Measurements from ENCODE around the gene ANKRD30B.
"Not testable (repeated sequence)": the region's sequence is repeated elsewhere in the genome, so short reads cannot be mapped to it uniquely, and the experiment has no call there.

ANKRD30B gene

GRCh38 chr18:14747513-14748474 lies at the start of gene ANKRD30B:
TSS of gene ANKRD30B (plus strand) at chr18:14748172. CDS start at chr18:14748420, 248 bp downstream.
- no peak for DNase-seq

- not testable (repeated sequence) for DNase-seq
Observed at GRCh38 chr18:14701286-14702040, 46.5 kb upstream of the ANKRD30B start.

GRCh38 chr18:14709761-14710160 lies 38.2 kb upstream of the ANKRD30B start:
- not testable (repeated sequence) for DNase-seq

GRCh38 chr18:14721569-14721968 lies 26.4 kb upstream of the ANKRD30B start:
- not testable (repeated sequence) for DNase-seq

GRCh38 chr18:14739056-14739455 lies 8.9 kb upstream of the ANKRD30B start:
- not testable (repeated sequence) for DNase-seq

GRCh38 chr18:14746897-14747296 lies 1.1 kb upstream of the ANKRD30B start:
- no peak for DNase-seq

GRCh38 chr18:14748496-14748895 lies 524 bp downstream of the ANKRD30B start:
- no peak for DNase-seq

GRCh38 chr18:14763566-14763965 lies 15.6 kb downstream of the ANKRD30B start:
- not testable (repeated sequence) for DNase-seq

- no peak for DNase-seq
Observed at GRCh38 chr18:14767474-14767873, 19.5 kb downstream of the ANKRD30B start.

GRCh38 chr18:14768241-14768640 lies 20.3 kb downstream of the ANKRD30B start:
- DNase-seq: no peak

- no peak for DNase-seq
Observed at GRCh38 chr18:14769381-14769780, 21.4 kb downstream of the ANKRD30B start.

- DNase-seq: no peak
Observed at GRCh38 chr18:14776801-14777200, 28.8 kb downstream of the ANKRD30B start.

- no peak for DNase-seq
Observed at GRCh38 chr18:14781671-14782070, 33.7 kb downstream of the ANKRD30B start.

- no peak for DNase-seq
Observed at GRCh38 chr18:14784133-14784532, 36.2 kb downstream of the ANKRD30B start.

- not testable (repeated sequence) for DNase-seq
Observed at GRCh38 chr18:14796876-14797275, 48.9 kb downstream of the ANKRD30B start.

- not testable (repeated sequence) for DNase-seq
Observed at GRCh38 chr18:14797969-14798764, 50.2 kb downstream of the ANKRD30B start.

GRCh38 chr18:14811081-14811480 lies 63.1 kb downstream of the ANKRD30B start:
- DNase-seq: not testable (repeated sequence)

- not testable (repeated sequence) for DNase-seq
Observed at GRCh38 chr18:14826972-14827632, 79.1 kb downstream of the ANKRD30B start.

GRCh38 chr18:14841607-14842006 lies 93.6 kb downstream of the ANKRD30B start:
- DNase-seq: not testable (repeated sequence)

GRCh38 chr18:14851533-14851932 lies 103.6 kb downstream of the ANKRD30B start:
- DNase-seq: not testable (repeated sequence)

GRCh38 chr18:14855634-14856033 lies 107.7 kb downstream of the ANKRD30B start:
- DNase-seq: not testable (repeated sequence)

- not testable (repeated sequence) for DNase-seq
Observed at GRCh38 chr18:14856256-14856655, 108.3 kb downstream of the ANKRD30B start.

All from stimulated activated CD8-positive, alpha-beta memory T cell treated with anti-CD3 and anti-CD28 coated beads, Interleukin-4, amount 100 ng/mL, for 48 hours (primary cell).